CD1c-positive myeloid dendritic cell (primary cell): Measurements from ENCODE around the gene AK2.

ENCODE experiments used
- DNase-seq: peaks from one replicate; pipeline ENCODE4 v3.0.0-alpha.2; 2016; ENCODE audit errors: extremely low spot score

AK2 gene

GRCh38 chr1:33022650-33023200, 14.0 kb downstream of the AK2 start:
- DNase-seq, result no peak

GRCh38 chr1:33021567-33022431, 14.9 kb downstream of the AK2 start:
- no peak for DNase-seq

GRCh38 chr1:33018112-33018511, 18.6 kb downstream of the AK2 start:
- DNase-seq, result no peak

- DNase-seq, result no peak
Measured at GRCh38 chr1:33017175-33017574, 19.5 kb downstream of the AK2 start.

- no peak for DNase-seq
Measured at GRCh38 chr1:33015216-33015615, 21.5 kb downstream of the AK2 start.

GRCh38 chr1:33014464-33015163, 22.1 kb downstream of the AK2 start:
- DNase-seq, result no peak

- DNase-seq, result no peak
Measured at GRCh38 chr1:33013791-33014190, 22.9 kb downstream of the AK2 start.

GRCh38 chr1:33012165-33012564, 24.5 kb downstream of the AK2 start:
- no peak for DNase-seq

- DNase-seq, result no peak
Measured at GRCh38 chr1:33010932-33011731, 25.6 kb downstream of the AK2 start.

- no peak for DNase-seq
Measured at GRCh38 chr1:33009561-33009960, 27.1 kb downstream of the AK2 start.

GRCh38 chr1:33008051-33008914, 28.4 kb downstream of the AK2 start:
- DNase-seq, result no peak

GRCh38 chr1:33007190-33008050, 29.3 kb downstream of the AK2 start:
- peak; percentile 73 for DNase-seq

GRCh38 chr1:33005838-33006421, 30.8 kb downstream of the AK2 start:
- no peak for DNase-seq

GRCh38 chr1:33005117-33005837, 31.4 kb downstream of the AK2 start:
- no peak for DNase-seq

- DNase-seq, result no peak
Measured at GRCh38 chr1:33004613-33005012, 32.1 kb downstream of the AK2 start.

- DNase-seq, result no peak
Measured at GRCh38 chr1:33003657-33004056, 33.0 kb downstream of the AK2 start.

- no peak for DNase-seq
Measured at GRCh38 chr1:33002006-33002405, 34.7 kb downstream of the AK2 start.

- no peak for DNase-seq
Measured at GRCh38 chr1:33001282-33001681, 35.4 kb downstream of the AK2 start.

- no peak for DNase-seq
Measured at GRCh38 chr1:33000427-33001026, 36.2 kb downstream of the AK2 start.
